GM12865 (cell line): ENCODE results near the gene ADGRG2.
"Not testable (repeated sequence)": the region's sequence is repeated elsewhere in the genome, so short reads cannot be mapped to it uniquely, and the experiment has no call there.

Experiments used
- DNase-seq: peaks from one replicate; pipeline ENCODE4 v3.0.0; 2010; ENCODE audit warnings: low read depth
- H3K4me3 ChIP-seq: 2 replicates; pipeline ENCODE4 v1.5.1; 2011; ENCODE audit warnings: mild to moderate bottlenecking, low read depth, low read length, control low read depth
- CTCF ChIP-seq: IDR thresholded peaks from 2 replicates; pipeline ENCODE4 v1.5.1; 2011; ENCODE audit warnings: low read length, control low read depth, low read depth, inconsistent platforms; ENCODE audit not compliant: insufficient read depth; ENCODE audit errors: missing control alignments

Gene ADGRG2

GRCh38 chrX:19086102-19086772 lies 36.0 kb downstream of the ADGRG2 start:
- no peak overlapping the region for H3K4me3 ChIP-seq
- peak; percentile 8 for DNase-seq
- TF ChIP-seq CTCF = no peak

GRCh38 chrX:19085666-19086065 lies 36.6 kb downstream of the ADGRG2 start:
- no peak overlapping the region for H3K4me3 ChIP-seq
- DNase-seq = no peak
- no peak for TF ChIP-seq CTCF

- H3K4me3 ChIP-seq = no peak overlapping the region
- no peak for TF ChIP-seq CTCF
- peak; percentile 27 for DNase-seq
Measured at GRCh38 chrX:19075754-19076153, 46.5 kb downstream of the ADGRG2 start.

- no peak for TF ChIP-seq CTCF
- no peak for DNase-seq
- no peak overlapping the region for H3K4me3 ChIP-seq
Measured at GRCh38 chrX:19072372-19072771, 49.9 kb downstream of the ADGRG2 start.

GRCh38 chrX:19070555-19070994 lies 51.7 kb downstream of the ADGRG2 start:
- no peak for TF ChIP-seq CTCF
- H3K4me3 ChIP-seq = no peak overlapping the region
- no peak for DNase-seq

GRCh38 chrX:19066987-19067386 lies 55.3 kb downstream of the ADGRG2 start:
- DNase-seq = not testable (repeated sequence)

GRCh38 chrX:19065535-19065934 lies 56.7 kb downstream of the ADGRG2 start:
- TF ChIP-seq CTCF = no peak
- H3K4me3 ChIP-seq = no peak overlapping the region
- peak; percentile 58 for DNase-seq

More at GRCh38 chrX:19066987-19067386, 55.3 kb downstream of the ADGRG2 start:
- not testable (repeated sequence) for H3K4me3 ChIP-seq
